NCI-H2196 (cell line): ENCODE data around the gene DHCR24.

ENCODE experiments used
- DNase-seq: peaks from one replicate; lab custom pipeline; 2025; ENCODE audit not compliant: unreplicated experiment; lab: John Stamatoyannopoulos, UW

Gene DHCR24

GRCh38 chr1:54803761-54804470, 83.1 kb downstream of the DHCR24 start:
- DNase-seq: no peak

GRCh38 chr1:54800899-54801759, 85.9 kb downstream of the DHCR24 start, which contains the start of gene TTC22:
TTC22 (minus strand) TSS chr1:54801323; CDS start chr1:54801163, 160 bp downstream.
- no peak for DNase-seq

- DNase-seq: no peak
Measured at GRCh38 chr1:54800041-54800898, 86.7 kb downstream of the DHCR24 start.
